Hepatocyte (in vitro differentiated cells): Measurements from ENCODE around the gene LST1. TPM values are rescaled to one million over a fixed set of nuclear protein-coding genes. Genes with fewer than 3 reads are reported as not detected.

Source experiments
- DNase-seq: peaks from one replicate; pipeline ENCODE4 v3.0.0-alpha.2; 2016; ENCODE audit warnings: low spot score
- H2AFZ ChIP-seq: fragments of 200-600 bp; sonication (generic); 2 replicates; pipeline ENCODE4 v1.6.0; 2016; ENCODE audit warnings: antibody characterized with exemption, mild to moderate bottlenecking
- H3K27ac ChIP-seq: fragments of 200-600 bp; sonication (generic); 2 replicates; pipeline ENCODE4 v1.5.1; 2016; ENCODE audit warnings: mild to moderate bottlenecking
- H3K27me3 ChIP-seq: fragments of 200-600 bp; sonication (generic); 2 replicates; pipeline ENCODE4 v1.6.1; 2016
- H3K36me3 ChIP-seq: fragments of 200-600 bp; sonication (generic); replicated peaks from 2 replicates; pipeline ENCODE4 v1.5.1; 2016; ENCODE audit warnings: low read depth; ENCODE audit not compliant: insufficient read depth
- H3K4me1 ChIP-seq: fragments of 200-600 bp; sonication (generic); 2 replicates; pipeline ENCODE4 v1.5.1; 2016; ENCODE audit warnings: mild to moderate bottlenecking, moderate library complexity; ENCODE audit not compliant: insufficient read depth
- H3K4me2 ChIP-seq: fragments of 200-600 bp; sonication (generic); 2 replicates; pipeline ENCODE4 v1.6.0; 2016
- H3K4me3 ChIP-seq: fragments of 200-600 bp; sonication (generic); 2 replicates; pipeline ENCODE4 v1.5.1; 2016; ENCODE audit warnings: mild to moderate bottlenecking
- H3K79me2 ChIP-seq: fragments of 200-600 bp; sonication (generic); 2 replicates; pipeline ENCODE4 v1.6.0; 2017; ENCODE audit warnings: mild to moderate bottlenecking
- H3K9me2 ChIP-seq: fragments of 200-600 bp; sonication (generic); replicated peaks from 2 replicates; pipeline ENCODE4 v1.6.0; 2017; ENCODE audit warnings: mild to moderate bottlenecking; ENCODE audit not compliant: insufficient read depth
- H3K9me3 ChIP-seq: fragments of 200-600 bp; sonication (generic); 2 replicates; pipeline ENCODE4 v1.5.1; 2016; ENCODE audit warnings: low read depth, mild to moderate bottlenecking
- H4K20me1 ChIP-seq: fragments of 200-600 bp; sonication (generic); 2 replicates; pipeline ENCODE4 v1.6.0; 2016; ENCODE audit warnings: mild to moderate bottlenecking; ENCODE audit not compliant: insufficient read depth, poor library complexity, severe bottlenecking
- EZH2 ChIP-seq: fragments of 200-600 bp; sonication (generic); IDR thresholded peaks from 2 replicates; pipeline ENCODE4 v1.6.1; 2016; ENCODE audit warnings: antibody characterized with exemption, mild to moderate bottlenecking, borderline replicate concordance
- EZH2phosphoT487 ChIP-seq: fragments of 200-600 bp; sonication (generic); IDR thresholded peaks from one replicate; pipeline ENCODE4 v1.6.1; 2018; ENCODE audit warnings: antibody characterized with exemption, mild to moderate bottlenecking, low read depth, moderate library complexity; ENCODE audit not compliant: unreplicated experiment, severe bottlenecking
- WGBS: methylation state at CpG from one replicate; pipeline ENCODE4 v1.1.6; 2016; ENCODE audit warnings: low lambda C conversion rate; ENCODE audit errors: missing lambda C conversion rate; 5-methylcytosine and 5-hydroxymethylcytosine counted together
- polyA plus RNA-seq: library from polyadenylated mRNA; unstranded; fragments of >200 nt; fragmentation: Nextera tagmentation; extraction: Ambion mirVana; gene quantifications from 2 replicates; pipeline ENCODE4 v1.2.1, GENCODE V29; 2016
- total RNA-seq: library from RNA; depleted of rRNA; stranded (reverse); fragments of >200 nt; gene quantifications from 2 replicates; pipeline ENCODE4 v1.2.3, GENCODE V29; 2014
- TF ChIP-seq, protein P1 (sequence below): fragments of 200-600 bp; sonication (generic); IDR thresholded peaks from 2 replicates; pipeline ENCODE4 v1.5.1; 2016; ENCODE audit warnings: antibody characterized with exemption, mild to moderate bottlenecking; ENCODE audit not compliant: poor library complexity

LST1 gene
- total and polyA plus RNA-seq, 2 experiments from 2014 or later, result 2.4 TPM; not detected in 1

DNA sequence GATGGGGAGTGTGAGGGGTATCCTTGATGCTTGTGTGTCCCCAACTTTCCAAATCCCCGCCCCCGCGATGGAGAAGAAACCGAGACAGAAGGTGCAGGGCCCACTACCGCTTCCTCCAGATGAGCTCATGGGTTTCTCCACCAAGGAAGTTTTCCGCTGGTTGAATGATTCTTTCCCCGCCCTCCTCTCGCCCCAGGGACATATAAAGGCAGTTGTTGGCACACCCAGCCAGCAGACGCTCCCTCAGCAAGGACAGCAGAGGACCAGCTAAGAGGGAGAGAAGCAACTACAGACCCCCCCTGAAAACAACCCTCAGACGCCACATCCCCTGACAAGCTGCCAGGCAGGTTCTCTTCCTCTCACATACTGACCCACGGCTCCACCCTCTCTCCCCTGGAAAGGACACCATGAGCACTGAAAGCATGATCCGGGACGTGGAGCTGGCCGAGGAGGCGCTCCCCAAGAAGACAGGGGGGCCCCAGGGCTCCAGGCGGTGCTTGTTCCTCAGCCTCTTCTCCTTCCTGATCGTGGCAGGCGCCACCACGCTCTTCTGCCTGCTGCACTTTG, 10.7 kb upstream of the LST1 start, which contains the start of gene TNF:
TSS of gene TNF (plus strand) at position 231 of the 567 bp plus-strand sequence. CDS start at position 408, 177 bp downstream.
- H3K79me2 ChIP-seq, result no peaks in the 10 kb centered on the region
- no peak within 1 kb of the TSS for H3K27ac ChIP-seq
- H3K4me3 ChIP-seq, result no peak within 1 kb of the TSS
- no peaks in the 10 kb centered on the region for H3K9me2 ChIP-seq
- H4K20me1 ChIP-seq, result no peaks in the 10 kb centered on the region
- H3K9me3 ChIP-seq, result no peaks in the 10 kb centered on the region
- no peaks in the 10 kb centered on the region for H3K36me3 ChIP-seq
- no peaks in the 10 kb centered on the region for H3K4me1 ChIP-seq
- WGBS, result 85% methylated on average over 19 of the region's 19 CpGs
- TF ChIP-seq EZH2phosphoT487, result no peak
- no peak for DNase-seq
- no peak within 1 kb of the TSS for H2AFZ ChIP-seq
- no peaks in the 10 kb centered on the region for H3K27me3 ChIP-seq
- no peak within 1 kb of the TSS for H3K4me2 ChIP-seq

- H3K79me2 ChIP-seq, result no peaks in the 10 kb centered on the region
- no peaks in the 10 kb centered on the region for H3K36me3 ChIP-seq
- H2AFZ ChIP-seq, result no peak overlapping the region
- H3K4me3 ChIP-seq, result no peak overlapping the region
- no peaks in the 10 kb centered on the region for H3K27me3 ChIP-seq
- H3K4me2 ChIP-seq, result no peak overlapping the region
- no peak for DNase-seq
- WGBS, result 68% methylated on average over 8 of the region's 8 CpGs
- peaks cover 2% of the 10 kb centered on the region for H3K4me1 ChIP-seq
- no peaks in the 10 kb centered on the region for H3K9me2 ChIP-seq
- H4K20me1 ChIP-seq, result no peaks in the 10 kb centered on the region
- TF ChIP-seq EZH2 (no peak), EZH2phosphoT487 (no peak)
- TF ChIP-seq, protein P1, sequence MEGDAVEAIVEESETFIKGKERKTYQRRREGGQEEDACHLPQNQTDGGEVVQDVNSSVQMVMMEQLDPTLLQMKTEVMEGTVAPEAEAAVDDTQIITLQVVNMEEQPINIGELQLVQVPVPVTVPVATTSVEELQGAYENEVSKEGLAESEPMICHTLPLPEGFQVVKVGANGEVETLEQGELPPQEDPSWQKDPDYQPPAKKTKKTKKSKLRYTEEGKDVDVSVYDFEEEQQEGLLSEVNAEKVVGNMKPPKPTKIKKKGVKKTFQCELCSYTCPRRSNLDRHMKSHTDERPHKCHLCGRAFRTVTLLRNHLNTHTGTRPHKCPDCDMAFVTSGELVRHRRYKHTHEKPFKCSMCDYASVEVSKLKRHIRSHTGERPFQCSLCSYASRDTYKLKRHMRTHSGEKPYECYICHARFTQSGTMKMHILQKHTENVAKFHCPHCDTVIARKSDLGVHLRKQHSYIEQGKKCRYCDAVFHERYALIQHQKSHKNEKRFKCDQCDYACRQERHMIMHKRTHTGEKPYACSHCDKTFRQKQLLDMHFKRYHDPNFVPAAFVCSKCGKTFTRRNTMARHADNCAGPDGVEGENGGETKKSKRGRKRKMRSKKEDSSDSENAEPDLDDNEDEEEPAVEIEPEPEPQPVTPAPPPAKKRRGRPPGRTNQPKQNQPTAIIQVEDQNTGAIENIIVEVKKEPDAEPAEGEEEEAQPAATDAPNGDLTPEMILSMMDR, result no peak
- no peaks in the 10 kb centered on the region for H3K9me3 ChIP-seq
- H3K27ac ChIP-seq, result no peak overlapping the region
Observed at GRCh38 chr6:31575952-31576685, 10.0 kb upstream of the LST1 start.

GRCh38 chr6:31576897-31577578, 9.0 kb upstream of the LST1 start:
- no peaks in the 10 kb centered on the region for H3K9me2 ChIP-seq
- no peak overlapping the region for H3K4me2 ChIP-seq
- peaks cover 2% of the 10 kb centered on the region for H3K4me1 ChIP-seq
- no peak overlapping the region for H2AFZ ChIP-seq
- H3K4me3 ChIP-seq, result no peak overlapping the region
- TF ChIP-seq EZH2, result no peak
- TF ChIP-seq, protein P1, result no peak
- TF ChIP-seq EZH2phosphoT487, result no peak
- H3K27ac ChIP-seq, result no peak overlapping the region
- no peaks in the 10 kb centered on the region for H3K27me3 ChIP-seq
- no peaks in the 10 kb centered on the region for H3K79me2 ChIP-seq
- WGBS, result 89% methylated on average over 19 of the region's 19 CpGs
- no peaks in the 10 kb centered on the region for H3K36me3 ChIP-seq
- DNase-seq, result no peak
- H3K9me3 ChIP-seq, result no peaks in the 10 kb centered on the region
- H4K20me1 ChIP-seq, result no peaks in the 10 kb centered on the region

DNA sequence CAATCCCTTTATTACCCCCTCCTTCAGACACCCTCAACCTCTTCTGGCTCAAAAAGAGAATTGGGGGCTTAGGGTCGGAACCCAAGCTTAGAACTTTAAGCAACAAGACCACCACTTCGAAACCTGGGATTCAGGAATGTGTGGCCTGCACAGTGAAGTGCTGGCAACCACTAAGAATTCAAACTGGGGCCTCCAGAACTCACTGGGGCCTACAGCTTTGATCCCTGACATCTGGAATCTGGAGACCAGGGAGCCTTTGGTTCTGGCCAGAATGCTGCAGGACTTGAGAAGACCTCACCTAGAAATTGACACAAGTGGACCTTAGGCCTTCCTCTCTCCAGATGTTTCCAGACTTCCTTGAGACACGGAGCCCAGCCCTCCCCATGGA, 8.5 kb upstream of the LST1 start:
- H3K9me3 ChIP-seq, result no peaks in the 10 kb centered on the region
- no peaks in the 10 kb centered on the region for H4K20me1 ChIP-seq
- H3K36me3 ChIP-seq, result no peaks in the 10 kb centered on the region
- TF ChIP-seq EZH2 (no peak), EZH2phosphoT487 (no peak)
- TF ChIP-seq, protein P1, result no peak
- H3K4me2 ChIP-seq, result no peak overlapping the region
- no peak for DNase-seq
- no peak overlapping the region for H2AFZ ChIP-seq
- no peaks in the 10 kb centered on the region for H3K27me3 ChIP-seq
- no peak overlapping the region for H3K4me3 ChIP-seq
- no peak overlapping the region for H3K27ac ChIP-seq
- WGBS, result 89% methylated on average over 3 of the region's 3 CpGs
- no peaks in the 10 kb centered on the region for H3K9me2 ChIP-seq
- peaks cover 2% of the 10 kb centered on the region for H3K4me1 ChIP-seq
- H3K79me2 ChIP-seq, result no peaks in the 10 kb centered on the region
